Measurements from ENCODE around the gene SYNPO2.

The SYNPO2 gene

GRCh38 chr4:119105605-119106004, 217.0 kb downstream of the SYNPO2 start:
- no peaks in the 10 kb centered on the region for H3K36me3 ChIP-seq (ENCODE audit: insufficient read depth, low read length)

DNA sequence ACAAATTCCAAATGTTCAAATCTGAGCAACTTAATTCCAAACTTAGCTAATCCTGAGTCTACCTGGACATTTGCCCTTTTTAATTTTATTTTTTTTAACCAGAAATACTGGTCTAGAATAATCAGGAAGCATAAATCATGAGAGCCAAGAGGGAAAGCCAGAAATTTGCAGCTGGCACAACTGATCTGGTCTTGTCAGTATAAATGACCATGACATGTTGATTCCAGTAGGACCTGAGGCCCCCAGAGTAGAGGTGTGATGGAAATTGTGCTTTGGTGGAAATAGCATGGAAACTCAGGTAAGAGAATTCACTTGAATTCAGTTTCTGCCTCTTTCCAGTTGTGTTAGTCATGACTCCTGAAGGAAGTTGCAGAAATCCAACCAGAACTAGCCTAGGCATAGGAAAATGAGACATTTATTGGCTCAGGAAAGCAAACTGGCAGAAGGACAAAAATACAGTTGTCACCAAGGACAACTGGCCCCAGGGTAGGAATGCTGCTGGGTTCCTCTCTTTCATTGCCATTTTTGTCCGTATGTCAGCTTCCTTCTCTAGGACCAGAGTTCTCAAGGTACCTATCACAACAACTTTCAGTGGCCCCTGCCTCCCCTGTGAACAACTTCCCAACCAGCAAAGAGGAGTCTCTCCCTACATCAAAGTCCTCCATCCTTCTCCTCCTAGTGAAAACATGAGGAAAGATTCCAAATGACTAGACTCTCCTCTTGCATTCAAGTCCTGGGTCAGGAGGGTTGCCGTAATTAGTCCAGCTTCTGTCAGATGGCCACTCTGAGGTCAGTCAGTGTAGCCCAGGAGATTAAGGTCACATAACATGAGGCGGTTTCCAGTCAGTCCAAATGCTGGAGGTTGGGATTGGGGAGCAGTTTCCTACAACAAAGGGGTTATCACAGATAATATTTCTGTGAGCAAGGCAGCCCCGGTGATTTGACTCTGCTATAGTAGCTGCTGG, 217.7 kb downstream of the SYNPO2 start:
- Histone ChIP-seq H3K9ac (ENCODE audit: low read depth, low read length, poor library complexity, severe bottlenecking) (no peak overlapping the region), H4K20me1 (ENCODE audit: insufficient read depth, low read length, poor library complexity, severe bottlenecking) (no peaks in the 10 kb centered on the region), H3K79me2 (ENCODE audit: insufficient read depth, low read length) (no peaks in the 10 kb centered on the region), H3K9me2 (replicated peaks; ENCODE audit: low read depth, low read length) (no peaks in the 10 kb centered on the region), H3F3A (ENCODE audit: low read depth) (no peaks in the 10 kb centered on the region), H3K4me1 (ENCODE audit: insufficient read depth, low read length, poor library complexity, severe bottlenecking) (peaks cover 34% of the 10 kb centered on the region), H2AFZ (ENCODE audit: low read length) (no peak overlapping the region), H3K9me3 (ENCODE audit: insufficient read depth, low read depth, low read length) (no peaks in the 10 kb centered on the region), H3K4me2 (ENCODE audit: low read depth, low read length, poor library complexity, severe bottlenecking) (peak overlapping the region; percentile 64), H3K36me3 (ENCODE audit: insufficient read depth, low read length) (no peaks in the 10 kb centered on the region), H3K27me3 (ENCODE audit: insufficient read depth, low read length, poor library complexity, severe bottlenecking) (no peaks in the 10 kb centered on the region), H3K4me3 (ENCODE audit: low read length, poor library complexity, severe bottlenecking) (peak overlapping the region; percentile 40)
- TF ChIP-seq EZH2phosphoT487 (IDR thresholded peaks at IDR 0.05; ENCODE audit: borderline replicate concordance), result no peak
- TF ChIP-seq, protein P1, sequence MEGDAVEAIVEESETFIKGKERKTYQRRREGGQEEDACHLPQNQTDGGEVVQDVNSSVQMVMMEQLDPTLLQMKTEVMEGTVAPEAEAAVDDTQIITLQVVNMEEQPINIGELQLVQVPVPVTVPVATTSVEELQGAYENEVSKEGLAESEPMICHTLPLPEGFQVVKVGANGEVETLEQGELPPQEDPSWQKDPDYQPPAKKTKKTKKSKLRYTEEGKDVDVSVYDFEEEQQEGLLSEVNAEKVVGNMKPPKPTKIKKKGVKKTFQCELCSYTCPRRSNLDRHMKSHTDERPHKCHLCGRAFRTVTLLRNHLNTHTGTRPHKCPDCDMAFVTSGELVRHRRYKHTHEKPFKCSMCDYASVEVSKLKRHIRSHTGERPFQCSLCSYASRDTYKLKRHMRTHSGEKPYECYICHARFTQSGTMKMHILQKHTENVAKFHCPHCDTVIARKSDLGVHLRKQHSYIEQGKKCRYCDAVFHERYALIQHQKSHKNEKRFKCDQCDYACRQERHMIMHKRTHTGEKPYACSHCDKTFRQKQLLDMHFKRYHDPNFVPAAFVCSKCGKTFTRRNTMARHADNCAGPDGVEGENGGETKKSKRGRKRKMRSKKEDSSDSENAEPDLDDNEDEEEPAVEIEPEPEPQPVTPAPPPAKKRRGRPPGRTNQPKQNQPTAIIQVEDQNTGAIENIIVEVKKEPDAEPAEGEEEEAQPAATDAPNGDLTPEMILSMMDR (conservative IDR thresholded peaks at IDR 0.05; ENCODE audit: low read length), result no peak

More at GRCh38 chr4:119105605-119106004, 217.0 kb downstream of the SYNPO2 start:
- Histone ChIP-seq H3K9me2 (replicated peaks; ENCODE audit: low read depth, low read length) (no peaks in the 10 kb centered on the region), H3K4me3 (ENCODE audit: low read length, poor library complexity, severe bottlenecking) (peak overlapping the region; percentile 40), H3K9ac (ENCODE audit: low read depth, low read length, poor library complexity, severe bottlenecking) (no peak overlapping the region), H2AFZ (ENCODE audit: low read length) (no peak overlapping the region), H3K79me2 (ENCODE audit: insufficient read depth, low read length) (no peaks in the 10 kb centered on the region), H4K20me1 (ENCODE audit: insufficient read depth, low read length, poor library complexity, severe bottlenecking) (no peaks in the 10 kb centered on the region), H3K4me2 (ENCODE audit: low read depth, low read length, poor library complexity, severe bottlenecking) (peak overlapping the region; percentile 64), H3K27me3 (ENCODE audit: insufficient read depth, low read length, poor library complexity, severe bottlenecking) (no peaks in the 10 kb centered on the region), H3K4me1 (ENCODE audit: insufficient read depth, low read length, poor library complexity, severe bottlenecking) (peaks cover 34% of the 10 kb centered on the region), H3F3A (ENCODE audit: low read depth) (no peaks in the 10 kb centered on the region), H3K9me3 (ENCODE audit: insufficient read depth, low read depth, low read length) (no peaks in the 10 kb centered on the region)
- TF ChIP-seq EZH2phosphoT487 (IDR thresholded peaks at IDR 0.05; ENCODE audit: borderline replicate concordance), result no peak
- TF ChIP-seq, protein P1 (conservative IDR thresholded peaks at IDR 0.05; ENCODE audit: low read length), result no peak

DNA sequence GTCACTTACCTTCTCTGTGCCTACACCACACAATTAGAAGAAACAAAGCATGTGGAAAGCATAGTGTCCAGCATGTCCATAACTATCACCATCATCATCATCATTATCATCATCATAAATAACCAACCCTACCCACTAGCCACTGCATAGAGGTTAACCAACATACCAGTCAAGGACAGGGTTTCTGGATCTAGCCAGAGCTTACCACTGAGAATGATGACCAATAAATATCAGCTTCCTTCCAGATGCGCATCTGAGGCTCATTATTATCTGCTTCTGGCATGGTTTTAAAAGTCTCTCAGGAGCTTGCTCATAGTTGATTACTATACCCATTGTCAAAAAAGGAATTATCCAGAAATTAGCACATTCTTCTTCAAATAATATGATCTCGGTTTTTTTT, 221.5 kb downstream of the SYNPO2 start:
- TF ChIP-seq EZH2phosphoT487 (IDR thresholded peaks at IDR 0.05; ENCODE audit: borderline replicate concordance), result no peak
- TF ChIP-seq, protein P1 (conservative IDR thresholded peaks at IDR 0.05; ENCODE audit: low read length), result no peak
- Histone ChIP-seq H3K4me1 (ENCODE audit: insufficient read depth, low read length, poor library complexity, severe bottlenecking) (peaks cover 27% of the 10 kb centered on the region), H3K9me3 (ENCODE audit: insufficient read depth, low read depth, low read length) (no peaks in the 10 kb centered on the region), H3K4me2 (ENCODE audit: low read depth, low read length, poor library complexity, severe bottlenecking) (no peak overlapping the region), H3K9ac (ENCODE audit: low read depth, low read length, poor library complexity, severe bottlenecking) (no peak overlapping the region), H3K36me3 (ENCODE audit: insufficient read depth, low read length) (no peaks in the 10 kb centered on the region), H3K79me2 (ENCODE audit: insufficient read depth, low read length) (no peaks in the 10 kb centered on the region), H3K4me3 (ENCODE audit: low read length, poor library complexity, severe bottlenecking) (no peak overlapping the region), H4K20me1 (ENCODE audit: insufficient read depth, low read length, poor library complexity, severe bottlenecking) (no peaks in the 10 kb centered on the region), H2AFZ (ENCODE audit: low read length) (no peak overlapping the region), H3K9me2 (replicated peaks; ENCODE audit: low read depth, low read length) (no peaks in the 10 kb centered on the region), H3K27me3 (ENCODE audit: insufficient read depth, low read length, poor library complexity, severe bottlenecking) (no peaks in the 10 kb centered on the region), H3F3A (ENCODE audit: low read depth) (no peaks in the 10 kb centered on the region)

All from Loucy (cell line).